HL-60 (cell line): ENCODE measurements around the gene IDH3B.

Experiments used
- DNase-seq, 2 experiments: peaks; one replicate each; pipeline ENCODE4 v3.0.0-alpha.2; 2010 to 2020; ENCODE audit warnings: low read depth in 1 of 2, low spot score in 1 of 2
- H3K27ac ChIP-seq: fragments of 250-450 bp; sonication (Bioruptor Pico); replicated peaks from 2 replicates; pipeline ENCODE4 v1.5.1; 2020; ENCODE audit warnings: mild to moderate bottlenecking, moderate library complexity
- H3K27me3 ChIP-seq: fragments of 250-450 bp; sonication (Bioruptor Pico); 2 replicates; pipeline ENCODE4 v1.5.1; 2021; ENCODE audit warnings: mild to moderate bottlenecking, moderate library complexity; ENCODE audit not compliant: insufficient read depth, poor library complexity, severe bottlenecking
- H3K4me3 ChIP-seq: replicated peaks from 2 replicates; pipeline ENCODE4 v1.5.1; 2011; ENCODE audit warnings: mild to moderate bottlenecking, control low read depth, low read length; ENCODE audit not compliant: insufficient read depth
- CTCF ChIP-seq: IDR thresholded peaks from one replicate; pipeline ENCODE4 v1.5.1; 2011; ENCODE audit warnings: low read length, control low read depth, inconsistent platforms; ENCODE audit not compliant: insufficient read depth
- GABPA ChIP-seq: IDR thresholded peaks from 2 replicates; pipeline ENCODE4 v1.6.1; 2012; ENCODE audit warnings: low read depth
- POLR2AphosphoS5 ChIP-seq: IDR thresholded peaks from 2 replicates; pipeline ENCODE4 v1.6.1; 2012; ENCODE audit warnings: low read depth
- REST ChIP-seq: IDR thresholded peaks from 2 replicates; pipeline ENCODE4 v1.6.1; 2012; ENCODE audit warnings: low read depth; ENCODE audit not compliant: insufficient replicate concordance
- SPI1 ChIP-seq: IDR thresholded peaks from 2 replicates; pipeline ENCODE4 v1.6.1; 2012; ENCODE audit warnings: low read depth, mild to moderate bottlenecking, borderline replicate concordance
- long read RNA-seq: library from polyadenylated mRNA; unstranded; transcript quantifications from one replicate; pipeline ENCODE4 v2.0.0, GENCODE V29; 2020

The IDH3B gene
- long read RNA-seq, transcript IDH3B-202 (12 exons, 1,230 nt): minor isoform, 72 of 749 reads
- long read RNA-seq, transcript IDH3B-206 (13 exons, 1,279 nt): minor isoform, 72 of 749 reads
- long read RNA-seq, transcript IDH3B-201 (12 exons, 1,545 nt): major isoform, 379 of 749 reads
- long read RNA-seq, partial matches to known transcripts: 37 of 749 reads
- long read RNA-seq, other reads (novel, unspliced or antisense): 186 of 749 reads

GRCh38 chr20:2663887-2664719 is at the start of gene IDH3B:
TSS of gene IDH3B (minus strand) at chr20:2664216. CDS start at chr20:2664188, 28 bp downstream.
- Histone ChIP-seq H3K27ac (peak within 1 kb of the TSS; percentile 85), H3K27me3 (no peaks in the 10 kb centered on the region), H3K4me3 (peak within 1 kb of the TSS; percentile 100)
- DNase-seq: peak; percentile 92 to 97
- no peak for TF ChIP-seq CTCF
- peak; percentile 99 for TF ChIP-seq GABPA
- peak; percentile 39 for TF ChIP-seq REST
- peak; percentile 47; the same call in 1 of the 2 replicates for TF ChIP-seq SPI1
- peak; percentile 93 for TF ChIP-seq POLR2AphosphoS5

GRCh38 chr20:2713285-2713684 is 49.3 kb upstream of the IDH3B start:
- DNase-seq: no peak
- no peak overlapping the region for H3K4me3 ChIP-seq
- TF ChIP-seq GABPA (no peak), REST (no peak), POLR2AphosphoS5 (no peak), SPI1 (no peak), CTCF (peak; percentile 1)
- H3K27ac ChIP-seq: no peak overlapping the region
- peaks cover 14% of the 10 kb centered on the region for H3K27me3 ChIP-seq

- Histone ChIP-seq H3K4me3 (no peak overlapping the region), H3K27ac (no peak overlapping the region), H3K27me3 (peaks cover 14% of the 10 kb centered on the region)
- TF ChIP-seq CTCF (no peak), GABPA (no peak), REST (no peak), POLR2AphosphoS5 (no peak), SPI1 (no peak)
- no peak for DNase-seq
These were observed 45.4 kb upstream of the IDH3B start for GRCh38 chr20:2709205-2709981.
